Parathyroid adenoma (tissue), 2 donors: ENCODE results near the gene MYO5B.

Experiments used
- H2AFZ ChIP-seq: fragments of 300-600 bp; sonication (generic); one replicate; pipeline ENCODE4 v1.7.0; 2017; ENCODE audit warnings: antibody characterized with exemption, mild to moderate bottlenecking
- H3K27ac ChIP-seq: fragments of 300-600 bp; sonication (generic); one replicate; pipeline ENCODE4 v1.7.0; 2017
- H3K27me3 ChIP-seq: fragments of 300-600 bp; sonication (generic); one replicate; pipeline ENCODE4 v1.7.0; 2017; ENCODE audit warnings: low read length; ENCODE audit not compliant: control insufficient read depth, insufficient read depth
- H3K36me3 ChIP-seq: fragments of 300-600 bp; sonication (generic); one replicate; pipeline ENCODE4 v1.7.0; 2017; ENCODE audit warnings: low read length; ENCODE audit not compliant: control insufficient read depth, insufficient read depth
- H3K4me1 ChIP-seq: fragments of 300-600 bp; sonication (generic); one replicate; pipeline ENCODE4 v1.7.0; 2017; ENCODE audit warnings: control low read depth
- H3K4me2 ChIP-seq: fragments of 300-600 bp; sonication (generic); one replicate; pipeline ENCODE4 v1.7.0; 2017; ENCODE audit warnings: low read length
- H3K4me3 ChIP-seq: fragments of 300-600 bp; sonication (generic); one replicate; pipeline ENCODE4 v1.7.0; 2017; ENCODE audit warnings: low read depth, low read length
- H3K79me2 ChIP-seq: fragments of 300-600 bp; sonication (generic); one replicate; pipeline ENCODE4 v1.7.0; 2017; ENCODE audit warnings: control low read depth
- H3K9ac ChIP-seq: fragments of 300-600 bp; sonication (generic); one replicate; pipeline ENCODE4 v1.7.0; 2017; ENCODE audit warnings: mild to moderate bottlenecking
- H3K9me3 ChIP-seq: fragments of 300-600 bp; sonication (generic); one replicate; pipeline ENCODE4 v1.7.0; 2017; ENCODE audit warnings: low read length; ENCODE audit not compliant: control insufficient read depth
- TF ChIP-seq, protein P1 (sequence below): fragments of 300-600 bp; sonication (generic); IDR thresholded peaks from one replicate; pipeline ENCODE4 v1.7.0; 2017; ENCODE audit warnings: antibody characterized with exemption, mild to moderate bottlenecking
- donor health status: primary hyperparathyroidism.

MYO5B gene

GRCh38 chr18:50182511-50182910 is 12.4 kb downstream of the MYO5B start:
- H3K4me3 ChIP-seq: no peak overlapping the region
- no peak overlapping the region for H2AFZ ChIP-seq
- no peaks in the 10 kb centered on the region for H3K9me3 ChIP-seq
- peaks cover 26% of the 10 kb centered on the region for H3K79me2 ChIP-seq
- no peak overlapping the region for H3K27ac ChIP-seq
- no peak overlapping the region for H3K9ac ChIP-seq
- no peaks in the 10 kb centered on the region for H3K36me3 ChIP-seq
- no peaks in the 10 kb centered on the region for H3K27me3 ChIP-seq
- TF ChIP-seq, protein P1, sequence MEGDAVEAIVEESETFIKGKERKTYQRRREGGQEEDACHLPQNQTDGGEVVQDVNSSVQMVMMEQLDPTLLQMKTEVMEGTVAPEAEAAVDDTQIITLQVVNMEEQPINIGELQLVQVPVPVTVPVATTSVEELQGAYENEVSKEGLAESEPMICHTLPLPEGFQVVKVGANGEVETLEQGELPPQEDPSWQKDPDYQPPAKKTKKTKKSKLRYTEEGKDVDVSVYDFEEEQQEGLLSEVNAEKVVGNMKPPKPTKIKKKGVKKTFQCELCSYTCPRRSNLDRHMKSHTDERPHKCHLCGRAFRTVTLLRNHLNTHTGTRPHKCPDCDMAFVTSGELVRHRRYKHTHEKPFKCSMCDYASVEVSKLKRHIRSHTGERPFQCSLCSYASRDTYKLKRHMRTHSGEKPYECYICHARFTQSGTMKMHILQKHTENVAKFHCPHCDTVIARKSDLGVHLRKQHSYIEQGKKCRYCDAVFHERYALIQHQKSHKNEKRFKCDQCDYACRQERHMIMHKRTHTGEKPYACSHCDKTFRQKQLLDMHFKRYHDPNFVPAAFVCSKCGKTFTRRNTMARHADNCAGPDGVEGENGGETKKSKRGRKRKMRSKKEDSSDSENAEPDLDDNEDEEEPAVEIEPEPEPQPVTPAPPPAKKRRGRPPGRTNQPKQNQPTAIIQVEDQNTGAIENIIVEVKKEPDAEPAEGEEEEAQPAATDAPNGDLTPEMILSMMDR: no peak
- H3K4me2 ChIP-seq: no peak overlapping the region
- peaks cover 6% of the 10 kb centered on the region for H3K4me1 ChIP-seq

GRCh38 chr18:50181590-50181989 is 13.4 kb downstream of the MYO5B start:
- Histone ChIP-seq H3K79me2 (peaks cover 26% of the 10 kb centered on the region), H3K27ac (no peak overlapping the region), H3K4me3 (no peak overlapping the region), H3K27me3 (no peaks in the 10 kb centered on the region), H3K9ac (no peak overlapping the region), H3K9me3 (no peaks in the 10 kb centered on the region), H3K4me1 (peaks cover 6% of the 10 kb centered on the region), H2AFZ (no peak overlapping the region), H3K4me2 (no peak overlapping the region), H3K36me3 (no peaks in the 10 kb centered on the region)
- TF ChIP-seq, protein P1: no peak

DNA sequence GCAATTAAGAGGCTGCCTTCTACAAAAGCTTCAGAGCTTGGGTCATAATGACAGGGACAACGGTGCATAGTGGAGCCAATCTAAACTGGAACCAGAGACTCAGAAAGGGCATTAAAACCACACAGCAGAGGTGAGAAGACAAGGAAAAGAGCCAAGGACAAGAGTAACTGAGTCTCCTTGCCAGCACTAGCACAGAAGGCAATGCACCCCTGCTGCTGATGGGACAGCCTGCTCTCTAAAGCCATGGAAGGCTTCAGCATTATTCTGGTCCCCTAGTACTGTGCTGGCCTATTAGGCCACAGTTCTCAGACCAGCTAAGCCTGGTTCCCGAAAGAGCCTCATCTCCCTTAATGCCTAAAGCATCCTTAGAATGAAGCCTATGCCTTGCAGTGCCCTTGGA is 15.5 kb downstream of the MYO5B start:
- Histone ChIP-seq H3K27ac (no peak overlapping the region), H3K4me2 (no peak overlapping the region), H3K9me3 (no peaks in the 10 kb centered on the region), H3K9ac (no peak overlapping the region), H2AFZ (no peak overlapping the region), H3K4me3 (no peak overlapping the region), H3K4me1 (peaks cover 6% of the 10 kb centered on the region), H3K36me3 (no peaks in the 10 kb centered on the region), H3K79me2 (peaks cover 26% of the 10 kb centered on the region), H3K27me3 (no peaks in the 10 kb centered on the region)
- TF ChIP-seq, protein P1: no peak

- Histone ChIP-seq H3K4me3 (no peak overlapping the region), H3K9ac (no peak overlapping the region), H3K9me3 (no peaks in the 10 kb centered on the region), H2AFZ (no peak overlapping the region), H3K27me3 (no peaks in the 10 kb centered on the region), H3K27ac (no peak overlapping the region), H3K4me1 (no peaks in the 10 kb centered on the region), H3K36me3 (no peaks in the 10 kb centered on the region), H3K4me2 (no peak overlapping the region), H3K79me2 (peaks cover 22% of the 10 kb centered on the region)
- TF ChIP-seq, protein P1: no peak
Measured at GRCh38 chr18:50177294-50177992, 17.5 kb downstream of the MYO5B start.

- TF ChIP-seq, protein P1: no peak
- H3K4me2 ChIP-seq: no peak overlapping the region
- no peaks in the 10 kb centered on the region for H3K36me3 ChIP-seq
- H2AFZ ChIP-seq: no peak overlapping the region
- no peaks in the 10 kb centered on the region for H3K9me3 ChIP-seq
- H3K27ac ChIP-seq: no peak overlapping the region
- peaks cover 31% of the 10 kb centered on the region for H3K79me2 ChIP-seq
- no peaks in the 10 kb centered on the region for H3K27me3 ChIP-seq
- no peak overlapping the region for H3K9ac ChIP-seq
- no peak overlapping the region for H3K4me3 ChIP-seq
- peaks cover 13% of the 10 kb centered on the region for H3K4me1 ChIP-seq
Measured at GRCh38 chr18:50172367-50172766, 22.6 kb downstream of the MYO5B start.
